HG03460 (cell line): ENCODE results near the gene IPO7.
"Not testable (repeated sequence)": the region's sequence is repeated elsewhere in the genome, so short reads cannot be mapped to it uniquely, and the experiment has no call there.

Source experiments
- ATAC-seq: cut with Tn5 transposase; IDR thresholded peaks from one replicate; pipeline ENCODE4 v1.9.1; 2021; ENCODE audit not compliant: unreplicated experiment

The IPO7 gene

DNA sequence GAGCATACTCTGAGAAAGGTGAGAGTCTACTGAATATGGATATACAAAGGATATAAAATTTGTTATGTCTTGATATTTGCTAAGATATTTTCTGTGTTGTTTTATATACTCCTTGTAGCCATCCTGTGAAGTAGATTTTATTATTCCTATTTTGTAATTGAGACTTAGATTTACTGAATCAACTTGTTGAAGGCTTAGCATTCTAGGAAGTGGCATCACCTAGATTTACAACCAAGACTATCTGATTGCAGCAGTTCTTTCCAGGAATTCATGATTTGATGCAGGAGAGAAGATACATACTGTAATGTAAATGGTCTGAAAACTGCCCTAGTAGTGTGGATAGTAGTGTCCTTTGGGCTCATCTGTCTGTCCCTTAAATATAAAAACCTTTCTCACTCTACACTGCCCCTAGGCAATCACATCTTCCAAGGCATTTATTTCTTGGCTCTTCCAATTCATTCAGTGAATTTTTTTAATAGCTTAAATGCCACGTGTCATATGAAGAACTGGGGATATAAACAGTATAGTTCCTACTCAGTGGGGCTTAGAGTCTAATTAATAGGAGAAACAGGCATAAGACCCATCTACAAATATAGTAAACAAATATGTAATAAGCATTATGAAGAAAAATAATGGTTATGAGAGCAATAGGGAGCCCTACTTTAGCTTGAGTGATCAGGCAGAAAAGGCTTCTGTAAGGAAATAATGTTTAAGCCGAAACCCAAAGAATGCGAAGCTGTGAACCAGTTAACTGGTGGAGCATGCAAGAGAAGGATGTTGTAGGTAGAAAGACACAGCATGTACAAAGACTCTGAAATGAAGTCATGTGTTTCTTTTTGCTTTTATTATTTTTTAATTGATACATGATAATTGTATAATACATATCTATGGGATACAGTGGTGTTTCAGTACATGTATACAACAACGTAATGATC, 13.6 kb downstream of the IPO7 start:
- no peak for ATAC-seq

DNA sequence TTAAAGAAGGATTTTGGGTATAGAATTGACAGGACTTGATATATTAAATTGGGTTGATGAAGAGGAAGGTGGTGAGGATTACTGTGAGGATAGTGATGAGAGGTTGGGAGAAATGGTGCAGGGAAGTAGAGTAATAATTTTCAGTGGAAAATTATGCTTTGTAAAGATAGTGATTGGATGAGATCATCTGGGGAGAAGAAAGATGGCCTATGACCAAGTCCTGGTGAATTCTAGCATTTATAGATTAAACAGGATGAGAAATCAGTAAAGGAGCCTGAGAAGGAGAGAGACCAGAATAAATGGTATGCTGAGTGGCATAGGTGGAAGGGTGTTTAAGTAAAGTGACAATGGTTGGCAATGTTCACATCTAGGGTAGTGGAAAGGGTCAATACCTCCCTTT, 15.0 kb downstream of the IPO7 start:
- ATAC-seq = no peak

DNA sequence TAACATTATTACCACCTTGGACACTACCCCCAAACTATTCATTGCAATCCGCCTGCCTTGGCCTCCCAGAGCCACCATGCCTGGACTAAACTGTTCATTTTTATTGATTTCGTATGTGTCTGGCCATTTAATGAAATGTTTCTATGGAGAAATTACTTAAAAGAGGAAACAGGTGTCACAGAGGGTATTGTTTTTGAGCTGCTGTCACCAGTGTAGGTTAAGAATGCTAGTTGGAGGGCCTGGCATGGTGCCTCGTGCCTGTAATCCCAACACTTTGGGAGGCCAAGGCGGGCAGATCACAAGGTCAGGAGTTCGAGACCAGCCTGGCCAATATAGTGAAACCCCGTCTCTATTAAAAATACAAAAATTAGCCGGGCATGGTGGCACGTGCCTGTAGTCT, 17.4 kb downstream of the IPO7 start:
- not testable (repeated sequence) for ATAC-seq

DNA sequence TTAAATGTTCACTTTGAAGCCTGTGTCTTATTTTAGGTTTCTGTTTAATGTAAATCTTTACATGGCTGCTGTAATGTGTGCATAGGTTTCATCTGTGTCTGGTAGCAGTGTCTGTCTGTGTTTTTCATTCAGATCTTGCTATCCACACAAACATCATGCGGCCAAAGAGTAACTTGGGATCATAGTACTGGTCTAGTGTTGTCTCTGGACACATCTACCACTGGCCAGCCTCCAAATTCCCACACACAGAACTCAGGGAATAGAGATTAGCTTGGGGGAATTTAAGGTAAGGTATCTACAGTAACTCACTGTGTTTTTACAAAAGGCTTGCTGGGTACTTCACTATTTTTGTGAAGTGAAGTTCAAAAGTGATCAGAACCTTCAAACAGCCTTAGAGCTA, 44.3 kb downstream of the IPO7 start:
- ATAC-seq = no peak

DNA sequence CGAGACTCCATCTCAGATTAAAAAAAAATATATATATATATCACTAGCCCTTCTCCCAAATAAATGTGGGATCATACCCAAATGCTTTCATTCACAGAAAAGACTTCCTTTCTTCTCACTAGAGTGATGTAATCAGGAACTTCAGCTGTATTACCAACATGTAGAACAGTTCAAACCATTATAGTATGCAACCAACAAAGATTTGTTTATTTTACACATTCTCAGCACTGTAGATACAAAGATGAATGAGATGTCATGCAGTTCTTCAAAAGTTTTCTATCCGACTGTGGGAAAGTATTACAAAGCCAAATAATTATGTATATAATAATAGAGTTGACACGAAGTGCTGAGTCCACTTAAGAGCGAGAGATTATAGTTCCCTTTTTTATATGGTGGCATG, 54.2 kb downstream of the IPO7 start:
- no peak for ATAC-seq

DNA sequence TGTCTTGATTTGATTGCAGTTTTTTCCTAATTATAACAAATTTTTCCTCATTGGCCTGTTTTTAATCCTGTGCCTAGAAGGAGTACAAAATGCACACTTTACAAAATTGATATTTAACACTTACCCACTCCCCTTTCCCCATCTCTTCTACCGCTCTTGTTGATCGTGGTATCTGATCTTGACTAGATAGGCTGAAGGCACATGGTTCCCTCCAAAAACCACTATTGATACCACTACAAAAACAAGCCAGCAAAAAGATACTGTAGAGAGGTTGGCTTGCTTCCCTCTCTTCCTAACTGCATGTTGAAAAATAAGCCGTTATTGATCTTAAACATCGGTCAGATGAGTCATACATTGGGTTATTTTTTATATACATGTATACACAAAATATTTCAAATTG, 61.8 kb downstream of the IPO7 start:
- no peak for ATAC-seq

DNA sequence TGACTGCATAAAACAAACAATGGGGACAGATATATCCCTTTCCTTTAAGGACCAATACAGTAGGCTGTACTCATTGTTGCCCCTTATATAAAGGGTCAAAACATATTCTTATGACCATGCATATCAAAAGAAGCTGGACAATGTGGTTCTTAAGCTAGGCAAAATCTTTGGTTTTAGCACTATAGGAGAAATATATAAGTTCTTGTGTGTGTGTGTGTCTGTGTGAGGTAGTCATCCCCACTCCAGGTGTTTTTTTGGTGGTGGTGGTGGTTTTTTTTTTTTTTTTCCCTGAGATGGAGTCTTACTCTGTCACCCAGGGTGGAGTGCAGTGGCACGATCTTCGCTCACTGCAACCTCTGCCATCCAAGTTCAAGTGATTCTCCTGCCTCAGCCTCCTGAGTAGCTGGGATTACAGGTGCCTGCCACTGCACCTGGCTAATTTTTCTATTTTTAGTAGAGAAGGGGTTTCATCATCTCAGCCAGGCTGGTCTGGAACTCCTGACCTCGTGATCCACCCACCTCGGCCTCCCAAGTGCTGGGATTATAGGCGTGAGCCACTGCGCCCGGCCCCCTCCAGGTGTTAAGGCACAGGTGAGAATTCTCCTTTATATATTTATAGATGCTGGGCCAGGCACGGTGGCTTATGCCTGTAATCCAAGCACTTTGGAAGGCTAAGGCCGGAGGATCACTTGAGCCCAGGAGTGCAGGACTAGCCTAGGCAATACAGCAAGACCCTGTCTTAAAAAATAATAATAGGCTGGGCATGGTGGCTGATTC, 64.3 kb downstream of the IPO7 start:
- ATAC-seq = no peak

DNA sequence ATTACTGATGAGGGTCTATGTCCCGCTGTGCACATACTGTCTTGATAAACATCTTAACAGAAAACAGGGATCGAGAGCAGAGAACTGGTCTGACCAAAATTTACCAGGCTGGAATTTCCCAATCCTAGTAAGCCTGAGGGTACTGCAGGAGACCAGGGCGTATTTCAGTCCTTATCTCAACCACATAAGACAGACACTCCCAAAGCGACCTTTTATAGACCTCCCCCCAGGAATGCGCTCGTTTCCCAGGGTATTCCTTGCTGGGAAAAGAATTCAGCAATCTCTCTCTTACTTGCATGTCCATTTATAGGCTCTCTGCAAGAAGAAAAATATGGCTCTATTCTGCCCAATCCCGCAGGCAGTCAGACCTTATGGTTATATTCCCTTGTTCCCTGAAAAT, 67.6 kb downstream of the IPO7 start:
- not testable (repeated sequence) for ATAC-seq

DNA sequence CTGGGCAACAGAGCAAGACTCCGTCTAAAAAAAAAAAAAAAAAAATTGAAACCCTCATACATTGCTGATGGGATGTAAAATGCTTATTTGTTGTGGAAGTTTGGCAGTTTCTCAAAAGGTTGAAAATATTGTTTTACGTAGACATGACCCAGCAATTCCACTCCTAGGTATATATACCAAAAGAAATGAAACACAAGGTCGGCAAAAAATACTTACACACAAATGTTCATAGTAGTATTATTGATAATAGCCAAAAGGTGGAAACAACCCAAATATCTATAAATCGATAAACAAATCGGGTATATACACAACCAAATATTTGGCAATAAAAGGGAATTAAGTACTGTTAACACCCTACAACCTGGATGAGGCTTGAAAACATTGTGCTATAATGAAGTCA, 71.3 kb downstream of the IPO7 start:
- ATAC-seq = no peak

DNA sequence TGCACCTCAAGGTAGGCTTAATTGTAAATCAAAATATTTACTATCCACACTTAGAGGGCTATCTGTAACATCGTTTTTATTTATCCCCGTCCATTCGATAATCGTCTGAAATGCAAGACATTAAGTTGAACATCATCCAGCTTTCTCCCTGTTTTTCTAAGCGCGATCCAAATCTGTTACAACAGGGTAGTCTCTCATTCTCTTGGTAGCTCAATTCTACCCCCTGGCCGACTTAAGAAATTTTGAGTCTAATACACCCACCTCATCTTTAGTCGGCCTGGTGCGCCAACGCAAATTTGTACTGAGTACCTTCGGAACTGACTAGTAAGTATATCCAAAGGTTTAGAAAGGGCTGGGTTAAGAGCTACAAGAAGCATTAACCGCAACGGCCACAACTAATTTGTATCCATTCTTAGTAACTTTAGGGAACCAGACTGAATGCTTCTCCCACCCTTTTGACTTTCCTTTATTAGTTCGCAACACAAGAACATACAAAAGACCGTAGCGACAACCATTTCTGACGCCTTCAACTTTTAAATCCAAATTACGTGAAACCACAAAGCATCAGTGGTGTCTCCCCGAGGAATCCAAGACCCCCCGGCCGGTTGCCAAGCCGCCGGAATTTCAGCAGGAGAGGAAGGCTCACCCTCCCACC, 75.3 kb downstream of the IPO7 start:
- no peak for ATAC-seq

DNA sequence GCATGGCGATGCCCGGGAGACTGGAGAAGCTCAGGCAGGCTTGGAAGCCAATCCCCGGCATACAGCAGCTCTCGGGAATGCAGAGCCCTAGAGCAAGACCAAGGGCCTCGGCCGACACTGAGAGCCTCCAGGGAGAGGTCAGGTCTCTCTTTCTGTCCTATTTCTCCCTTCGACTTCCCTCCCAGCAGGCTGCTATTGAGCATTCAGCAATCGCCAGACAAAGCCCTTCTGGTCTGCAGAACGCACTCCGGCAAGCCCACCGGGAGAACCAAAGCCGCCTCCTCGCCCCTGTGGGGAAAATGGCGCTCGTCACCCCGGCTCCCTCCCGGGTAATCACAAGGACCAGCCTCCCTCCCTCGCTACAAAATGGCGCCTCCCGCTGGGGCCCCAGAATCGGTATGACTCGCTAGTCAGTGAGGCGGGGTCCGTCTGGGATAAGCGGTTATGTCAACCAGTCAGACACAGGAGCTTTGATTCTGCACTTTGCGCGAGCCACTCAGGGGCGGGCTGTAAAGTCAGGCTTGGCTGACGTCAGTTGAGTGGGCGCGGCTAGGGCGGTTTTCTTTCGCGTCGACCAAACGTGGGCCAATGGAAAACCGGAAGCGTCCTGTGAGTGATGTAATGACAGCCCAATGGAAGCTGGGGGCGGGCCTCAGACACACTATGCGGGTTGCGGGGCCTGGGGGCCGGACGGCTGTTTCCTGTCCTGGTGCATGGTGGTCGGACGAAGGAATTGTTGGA, 76.0 kb downstream of the IPO7 start, which contains the start of gene ZNF143:
ZNF143 (plus strand) TSS at position 691 of the 741 bp plus-strand sequence. CDS start 10,297 bp downstream, outside the sequence.
- ATAC-seq = peak; percentile 86

DNA sequence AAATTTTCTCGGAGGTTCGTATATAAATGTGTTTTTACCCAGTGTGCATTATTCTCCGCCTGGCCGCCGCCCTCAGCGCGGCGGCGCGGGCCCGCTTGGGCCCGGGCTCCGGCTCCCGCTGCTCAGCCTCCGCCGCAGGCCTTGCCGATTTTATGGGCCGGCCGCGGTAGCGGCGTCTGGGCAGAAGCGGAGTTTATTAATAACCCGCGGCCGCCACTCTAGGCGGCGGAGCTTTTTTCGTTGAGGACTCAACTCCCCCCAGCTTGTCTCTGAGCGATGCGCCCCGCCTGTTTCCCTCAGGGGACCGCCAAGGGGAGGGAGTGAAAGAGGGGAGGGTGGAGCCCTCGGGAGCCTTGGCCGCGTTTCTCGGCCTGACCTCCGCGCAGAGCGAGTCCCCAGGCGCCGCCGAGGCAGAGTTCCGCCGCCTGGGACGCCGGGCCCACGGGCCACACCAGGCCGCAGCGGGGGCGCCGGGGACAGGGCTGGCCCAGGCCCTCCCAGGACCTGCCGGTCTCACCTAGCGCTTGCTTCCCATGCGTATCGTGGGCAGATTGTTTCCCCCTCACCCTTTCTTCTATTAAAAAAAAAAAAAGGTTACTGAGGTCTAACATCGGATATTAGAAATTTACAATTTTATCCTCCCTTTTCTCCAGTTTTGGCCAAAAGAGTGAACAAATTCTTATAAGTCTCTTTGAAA, 76.8 kb downstream of the IPO7 start:
- peak; percentile 51 for ATAC-seq

DNA sequence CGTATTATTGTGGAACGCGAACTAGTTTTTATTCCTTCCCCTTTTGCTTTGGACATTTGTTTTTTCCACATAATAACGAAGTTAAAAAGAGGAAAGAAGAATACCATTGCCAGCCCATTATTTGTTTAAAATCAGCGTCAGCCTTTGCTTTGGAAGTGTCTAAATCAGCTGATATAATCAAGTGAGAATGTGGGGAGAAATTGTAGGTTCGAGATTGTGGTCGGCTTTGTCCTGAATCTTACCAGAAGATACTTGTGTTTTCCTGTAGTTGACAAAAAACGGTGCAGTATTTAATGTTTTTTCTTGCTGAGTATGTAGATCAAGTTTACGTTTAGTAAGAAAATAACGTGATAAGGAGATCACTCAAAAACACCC, 77.3 kb downstream of the IPO7 start:
- no peak for ATAC-seq

DNA sequence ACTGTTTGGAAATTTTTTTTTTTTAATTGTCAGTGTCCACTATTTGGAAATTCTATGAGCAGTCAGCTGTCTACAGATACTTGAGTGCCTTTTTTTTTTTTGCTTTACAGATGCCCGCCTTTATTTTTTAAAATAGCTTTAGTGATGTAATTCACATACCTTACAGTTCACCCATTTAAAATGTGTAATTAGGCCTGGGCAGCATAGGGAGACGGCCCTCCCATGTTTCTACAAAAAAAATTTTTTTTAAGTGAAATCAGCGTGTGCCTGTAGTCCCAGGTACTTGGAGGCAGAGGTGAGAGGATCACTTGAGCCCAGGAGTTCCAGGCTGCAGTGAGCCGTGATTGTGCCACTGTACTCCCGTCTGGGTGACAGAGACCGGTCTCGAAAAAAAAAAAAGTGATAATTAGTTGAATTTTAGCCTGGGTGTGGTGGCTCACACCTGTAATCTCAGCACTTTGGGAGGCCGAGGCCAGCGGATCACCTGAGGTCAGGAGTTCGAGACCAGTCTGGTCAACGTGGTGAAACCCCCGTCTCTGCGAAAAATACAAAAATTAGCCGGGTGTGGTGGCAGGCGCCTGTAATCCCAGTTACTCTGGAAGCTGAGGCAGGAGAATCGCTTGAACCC, 77.8 kb downstream of the IPO7 start:
- no peak for ATAC-seq

DNA sequence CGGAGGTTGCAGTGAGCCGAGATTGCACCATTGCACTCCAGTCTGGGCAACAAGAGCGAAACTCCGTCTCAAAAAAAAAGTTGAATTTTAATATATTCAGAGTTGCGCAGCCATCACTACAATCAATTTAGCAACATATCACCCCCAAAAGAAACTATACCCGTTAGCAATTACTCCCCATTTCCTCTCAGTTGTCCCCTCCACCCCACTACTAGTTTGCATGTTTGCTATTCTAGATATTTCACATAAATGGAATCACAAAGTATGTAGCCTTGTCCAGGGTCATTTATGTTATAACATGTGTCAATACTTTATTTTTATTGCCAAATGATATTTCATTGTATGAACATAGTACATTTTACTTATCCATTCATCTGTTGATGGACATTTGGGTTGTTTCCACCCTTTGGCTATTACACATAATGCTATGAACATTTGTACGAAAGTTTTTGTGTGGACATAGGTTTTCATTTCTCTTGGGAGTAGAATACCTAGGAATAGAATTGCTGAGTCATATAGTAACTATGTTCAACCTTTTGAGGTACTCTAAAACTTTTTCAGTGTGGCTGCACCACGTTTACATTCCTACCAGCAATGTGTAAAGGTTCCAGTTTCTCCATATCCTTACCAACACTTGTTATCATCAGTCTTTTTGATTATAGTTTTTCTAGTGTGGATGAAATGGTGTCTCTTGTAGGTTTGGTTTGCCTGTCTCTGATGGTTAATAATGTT, 78.5 kb downstream of the IPO7 start:
- no peak for ATAC-seq

DNA sequence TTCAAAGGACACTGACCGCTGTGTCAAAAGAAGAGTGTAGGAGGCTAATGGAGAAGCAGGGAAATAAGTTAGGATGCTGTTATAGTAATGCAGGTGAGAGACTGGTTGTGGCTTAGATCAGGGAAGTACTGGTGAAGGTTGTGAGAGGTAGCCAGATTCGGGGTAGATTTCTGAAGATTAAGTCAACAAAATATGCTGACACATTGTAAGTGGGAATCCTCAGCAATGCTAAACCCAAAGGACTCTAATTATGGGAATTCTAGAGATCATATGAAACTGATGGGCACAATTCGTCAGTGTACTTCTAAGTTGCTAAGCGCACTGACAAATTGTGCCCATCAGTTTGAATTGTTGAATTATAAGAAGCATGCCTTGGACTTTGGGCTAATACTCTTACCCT, 86.3 kb downstream of the IPO7 start:
- no peak for ATAC-seq

DNA sequence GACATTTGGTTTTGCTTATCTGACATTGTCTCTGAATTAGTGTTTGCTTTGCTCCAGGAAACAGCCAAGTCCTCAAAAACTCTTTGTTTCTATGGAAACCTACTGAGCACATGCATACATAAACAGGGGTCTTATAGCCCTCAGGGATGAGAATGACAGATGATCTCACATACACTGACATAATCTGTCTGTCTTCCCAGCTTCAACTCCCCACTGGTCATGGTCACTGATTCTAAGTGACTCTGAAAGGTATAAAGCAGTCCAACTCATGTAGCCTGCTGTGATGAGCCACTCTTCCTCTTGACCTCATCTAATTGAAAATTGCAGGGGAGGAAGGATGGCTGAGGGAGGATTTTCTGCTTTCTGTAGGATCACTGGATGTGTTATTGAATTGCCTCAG, 89.0 kb downstream of the IPO7 start:
- no peak for ATAC-seq

DNA sequence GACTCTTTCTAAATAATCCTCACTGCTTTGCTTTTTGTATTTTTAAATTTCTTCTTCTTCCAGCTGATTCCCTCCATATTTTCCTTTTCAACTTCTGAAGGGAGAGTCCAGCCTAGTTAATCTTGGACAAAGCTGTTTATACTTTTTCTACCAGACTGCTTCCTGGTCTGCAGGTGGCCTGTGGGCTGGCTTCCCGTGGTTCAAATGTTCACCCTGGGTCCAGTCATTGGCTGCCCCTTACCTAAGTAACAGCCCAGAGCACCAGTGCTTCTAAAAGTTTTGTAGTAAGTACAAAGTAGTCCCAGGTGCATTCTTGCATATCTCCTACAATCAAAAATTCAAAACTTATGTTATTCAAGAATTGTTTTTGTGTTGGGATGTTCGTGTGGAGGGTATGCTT, 95.4 kb downstream of the IPO7 start:
- no peak for ATAC-seq

DNA sequence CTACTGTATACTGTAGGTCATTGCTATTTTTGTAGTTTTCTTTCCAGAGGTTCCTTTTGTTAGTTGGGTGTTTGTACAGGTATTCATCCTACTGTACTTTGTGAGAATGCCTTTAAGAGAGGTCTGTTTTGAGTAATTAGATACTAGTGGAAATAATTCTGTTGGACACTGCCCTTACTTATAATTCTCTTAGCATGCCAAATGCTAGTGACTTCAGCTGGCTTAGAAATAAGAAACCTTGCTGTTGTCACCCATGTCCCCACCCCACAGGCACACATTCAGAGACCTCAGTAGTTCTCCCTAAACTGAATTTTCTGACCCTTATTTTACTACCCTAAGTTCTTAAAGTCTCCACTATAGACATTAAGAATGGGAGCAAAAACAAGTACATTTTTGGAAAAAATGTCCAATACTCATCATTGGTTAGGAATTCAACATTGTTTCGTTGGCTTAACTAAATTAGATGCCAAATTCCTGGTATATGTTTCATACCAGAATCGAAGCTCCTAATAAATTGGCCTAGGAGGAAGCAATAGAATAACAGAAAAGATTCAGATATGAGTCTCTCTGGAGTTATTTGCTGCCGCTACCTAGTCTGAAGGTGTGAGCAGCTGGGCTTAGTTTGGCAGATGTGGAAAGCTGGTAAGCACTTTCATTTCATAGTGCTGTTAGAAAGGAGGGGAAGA, 104.8 kb downstream of the IPO7 start:
- no peak for ATAC-seq
